GM12878 (cell line): ENCODE measurements around the gene KLLN. TPM values are rescaled to one million over a fixed set of nuclear protein-coding genes. Genes with fewer than 3 reads are reported as not detected.
A peak's percentile ranks its signal among the peaks of the same experiment; 100 is the strongest.

Source experiments
- ATAC-seq: fragments of 200-7000 bp; cut with Tn5 transposase; 3 replicates; pipeline ENCODE4 v1.9.1; 2020; ENCODE audit warnings: mild to moderate bottlenecking, moderate library complexity
- BruUV-seq: library from RNA; stranded (reverse); fragments of 400-500 nt; replicated peaks from 2 replicates; lab custom pipeline; 2021; lab: Mats Ljungman, UMichigan
- CTCF ChIA-PET: fragments of 300-600 bp; sonication (Branson Sonifier 250); formaldehyde crosslinking; extraction: SDS; loops from one replicate; lab custom pipeline; 2021; ENCODE audit warnings: inconsistent platforms; lab: Yijun Ruan, JAX
- POLR2A ChIA-PET: fragments of 350-600 bp; formaldehyde crosslinking; extraction: SDS; loops from one replicate; lab custom pipeline; 2021; ENCODE audit warnings: inconsistent platforms; lab: Charles Lee
- RAD21 ChIA-PET: fragments of 300-600 bp; sonication (Branson Sonifier 250); formaldehyde crosslinking; loops from one replicate; lab custom pipeline; 2023; ENCODE audit warnings: antibody characterized with exemption; ENCODE audit not compliant: unreplicated experiment; lab: Charles Lee
- SMC1A ChIA-PET: fragments of 300-600 bp; sonication (Branson Sonifier 250); formaldehyde crosslinking; loops from one replicate; lab custom pipeline; 2023; ENCODE audit not compliant: unreplicated experiment, uncharacterized antibody; lab: Charles Lee
- DNase-seq: peaks from one replicate; pipeline ENCODE4 v3.0.0-alpha.2; 2011; ENCODE audit warnings: low read depth, low spot score
- FAIRE-seq: peaks from 3 replicates; lab custom pipeline; 2011; peaks lifted over from hg19 to GRCh38; lab: Jason Lieb, UNC
- H2AFZ ChIP-seq: 2 replicates; pipeline ENCODE4 v1.6.0; 2011; ENCODE audit warnings: low read depth, low read length, control low read depth; ENCODE audit not compliant: control insufficient read depth
- H3K27ac ChIP-seq: 2 replicates; pipeline ENCODE4 v1.5.1; 2011; ENCODE audit warnings: control low read depth; ENCODE audit not compliant: control insufficient read depth, insufficient read depth
- H3K27me3 ChIP-seq, 2 experiments: replicated peaks in 1 of 2; 2 replicates each; pipeline versions ENCODE4 v1.6.0 to v1.6.1; 2011; ENCODE audit warnings: low read length in 1 of 2; ENCODE audit not compliant: control insufficient read depth in 2 of 2, insufficient read depth in 2 of 2
- H3K36me3 ChIP-seq, 2 experiments: 2 replicates each; pipeline ENCODE4 v1.5.1; 2011; ENCODE audit warnings: low read length in 1 of 2; ENCODE audit not compliant: control insufficient read depth in 2 of 2, insufficient read depth in 2 of 2
- H3K4me1 ChIP-seq: 2 replicates; pipeline ENCODE4 v1.6.1; 2011; ENCODE audit warnings: mild to moderate bottlenecking, low read length, moderate library complexity, mixed read lengths; ENCODE audit not compliant: control insufficient read depth, insufficient read depth
- H3K4me2 ChIP-seq: 2 replicates; pipeline ENCODE4 v1.6.0; 2011; ENCODE audit warnings: control low read depth; ENCODE audit not compliant: control insufficient read depth, insufficient read depth
- H3K4me3 ChIP-seq: fragments of 200-600 bp; sonication (generic); 2 replicates; pipeline ENCODE4 v1.5.1; 2016
- H3K79me2 ChIP-seq: 2 replicates; pipeline ENCODE4 v1.6.0; 2011; ENCODE audit warnings: low read length; ENCODE audit not compliant: control insufficient read depth, insufficient read depth
- H3K9ac ChIP-seq: 2 replicates; pipeline ENCODE4 v1.8.0; 2011; ENCODE audit warnings: low read length, control low read depth, mixed read lengths; ENCODE audit not compliant: control insufficient read depth, insufficient read depth
- H3K9me3 ChIP-seq: replicated peaks from 3 replicates; pipeline ENCODE4 v1.5.1; 2011; ENCODE audit warnings: mild to moderate bottlenecking, low read length; ENCODE audit not compliant: control insufficient read depth, insufficient read depth
- H4K20me1 ChIP-seq: 2 replicates; pipeline ENCODE4 v1.6.0; 2011; ENCODE audit not compliant: control insufficient read depth, insufficient read depth
- CEBPZ ChIP-seq: fragments of 150-350 bp; IDR thresholded peaks from 2 replicates; pipeline ENCODE4 v1.6.1; 2016; ENCODE audit warnings: low read depth, low read length
- CHD1 ChIP-seq: IDR thresholded peaks from 2 replicates; pipeline ENCODE4 v1.6.1; 2012; ENCODE audit warnings: low read depth, low read length, improper control_type of control experiment
- CREM ChIP-seq: IDR thresholded peaks from 2 replicates; pipeline ENCODE4 v1.6.1; 2014; ENCODE audit warnings: antibody characterized with exemption, low read depth
- DPF2 ChIP-seq: fragments of 450-650 bp; IDR thresholded peaks from 2 replicates; pipeline ENCODE4 v1.6.1; 2017; ENCODE audit warnings: mild to moderate bottlenecking
- EGR1 ChIP-seq, 2 experiments: IDR thresholded peaks; 1 replicate in 1 of 2; 2 replicates in 1 of 2; pipeline ENCODE4 v1.6.1; 2011 to 2012; ENCODE audit warnings: low read depth in 2 of 2, low read length in 2 of 2, borderline replicate concordance in 1 of 2, mild to moderate bottlenecking in 1 of 2, moderate library complexity in 1 of 2
- EP300 ChIP-seq, 2 experiments: fragments of 150-350 bp in 1 of 2; IDR thresholded peaks; 2 replicates each; pipeline ENCODE4 v1.6.1; 2011 to 2012; ENCODE audit warnings: low read depth in 2 of 2, low read length in 2 of 2, borderline replicate concordance in 1 of 2, improper control_type of control experiment in 1 of 2, inconsistent platforms in 1 of 2; ENCODE audit not compliant: control insufficient read depth in 1 of 2
- ETV6 ChIP-seq, 2 experiments: fragments of 450-650 bp in 1 of 2; IDR thresholded peaks in 1 of 2; conservative IDR thresholded peaks in 1 of 2; 2 replicates each; pipeline ENCODE4 v1.6.1; 2014; ENCODE audit warnings: antibody characterized with exemption in 1 of 2, borderline replicate concordance in 1 of 2, low read depth in 1 of 2, mild to moderate bottlenecking in 1 of 2, moderate library complexity in 1 of 2
- FOXK2 ChIP-seq: fragments of 450-650 bp; IDR thresholded peaks from 2 replicates; pipeline ENCODE4 v1.6.1; 2017; ENCODE audit warnings: mild to moderate bottlenecking, moderate library complexity
- HDAC6 ChIP-seq: fragments of 200-600 bp; sonication (generic); IDR thresholded peaks from one replicate; pipeline ENCODE4 v1.8.0; 2017; ENCODE audit warnings: antibody characterized with exemption; ENCODE audit not compliant: unreplicated experiment
- MEF2A ChIP-seq: IDR thresholded peaks from 2 replicates; pipeline ENCODE4 v1.6.1; 2011; ENCODE audit warnings: low read depth, mild to moderate bottlenecking, low read length, moderate library complexity; ENCODE audit not compliant: insufficient read depth
- RCOR1 ChIP-seq: conservative IDR thresholded peaks from 2 replicates; pipeline ENCODE4 v1.6.1; 2012; ENCODE audit warnings: low read depth, low read length, improper control_type of control experiment
- RFX5 ChIP-seq: IDR thresholded peaks from 2 replicates; pipeline ENCODE4 v1.6.1; 2011; ENCODE audit warnings: low read depth, low read length, improper control_type of control experiment
- SREBF2 ChIP-seq: IDR thresholded peaks from 2 replicates; pipeline ENCODE4 v1.6.1; 2012; ENCODE audit warnings: mild to moderate bottlenecking, low read length
- WRNIP1 ChIP-seq: IDR thresholded peaks from 2 replicates; pipeline ENCODE4 v1.6.1; 2011; ENCODE audit warnings: low read depth, low read length, improper control_type of control experiment, borderline replicate concordance
- WGBS: methylation state at CpG from one replicate; pipeline ENCODE4 v1.1.6; 2016; ENCODE audit warnings: low lambda C conversion rate; ENCODE audit not compliant: insufficient replicate concordance, insufficient coverage; ENCODE audit errors: missing lambda C conversion rate; 5-methylcytosine and 5-hydroxymethylcytosine counted together
- in situ Hi-C: fragments of 300-500 bp; cut with MboI; formaldehyde crosslinking; loops from 9 replicates; pipeline ENCODE4 v1.14.3; 2018; ENCODE audit warnings: mixed read lengths
- intact Hi-C: fragments of 100-400 bp; cut with micrococcal nuclease; formaldehyde crosslinking; loops from one replicate; pipeline ENCODE4 v1.14.2; 2022; ENCODE audit not compliant: unreplicated experiment
- polyA plus RNA-seq, 11 experiments: library from polyadenylated mRNA; depleted of rRNA in 4 of 11; unstranded in 6 of 11; stranded (reverse) in 5 of 11; fragments of >200 nt; fragmentation: Nextera tagmentation in 4 of 11; fragmentation: Illumina TruSeq in 1 of 11; extraction: Ambion mirVana in 4 of 11; extraction: Trizol in 1 of 11; gene quantifications; 1 replicate in 1 of 11; 2 replicates in 10 of 11; pipeline versions ENCODE4 v1.2.1 to v1.2.3, GENCODE V29; 2011 to 2016; ENCODE audit warnings: inconsistent platforms in 2 of 11, missing spikeins in 2 of 11, low read depth in 1 of 11
- total RNA-seq, 4 experiments: library from RNA; depleted of rRNA in 3 of 4; stranded (reverse); fragments of >200 nt in 3 of 4; fragmentation: Illumina TruSeq in 1 of 4; extraction: Trizol in 1 of 4; gene quantifications; 2 replicates each; pipeline versions ENCODE4 v1.2.1 to v1.2.3, GENCODE V29; 2013 to 2021

Gene KLLN
- total and polyA plus RNA-seq, 10 of the 15 experiments (the other 5 are each of a cell fraction or from before 2014, with no cell fraction given) = 0.87 to 2.2 (median 1.7) TPM

GRCh38 chr10:87872828-87873227, 9.5 kb upstream of the KLLN start:
- ChIA-PET SMC1A (interaction anchor here (0.8 to 4.0 kb wide), 10 partner anchors 10 to 241 kb away, joined by 3 to 12 read pairs (median 4); no protein-coding TSS in a partner anchor), RAD21 (interaction anchor here (1.2 to 4.1 kb wide), 5 partner anchors 10 to 512 kb away, joined by 3 to 18 read pairs (median 6); no protein-coding TSS in a partner anchor), POLR2A (interaction anchor here (2.5 kb wide), 1 partner anchor 10 kb away, joined by 12 read pairs; the partner anchor contains the start of genes KLLN and PTEN), CTCF (interaction anchor here (1.0 to 1.5 kb wide), 4 partner anchors 10 to 195 kb away, joined by 3 to 5 read pairs (median 4); no protein-coding TSS in a partner anchor)
- intact Hi-C loops = no loop called here
- peak overlapping the region; percentile 61 for H3K4me3 ChIP-seq
- no peak overlapping the region for H3K27ac ChIP-seq
- H3K36me3 ChIP-seq = peaks cover 0 to 16% of the 10 kb centered on the region in 2 experiments; a peak in 2 of 4 replicates
- ATAC-seq = peak; percentile 8
- WGBS = 98% methylated on average over 6 of the region's 6 CpGs
- no peak for FAIRE-seq
- BruUV-seq = no TSS peak
- no peak for DNase-seq
- TF ChIP-seq CREM (no peak), MEF2A (no peak), CHD1 (no peak), ETV6 (conservative IDR thresholded peaks at IDR 0.05 in 1 of 2, IDR thresholded peaks at IDR 0.05 in 1 of 2; ENCODE audit: borderline replicate concordance in 1 of 2, low read depth in 1 of 2) (no peak), EP300 (IDR thresholded peaks at IDR 0.05; ENCODE audit: borderline replicate concordance in 1 of 2, control insufficient read depth in 1 of 2, low read depth in 2 of 2, low read length in 2 of 2) (no peak), HDAC6 (no peak), RCOR1 (no peak), RFX5 (no peak), SREBF2 (no peak), CEBPZ (no peak), DPF2 (no peak), FOXK2 (no peak), EGR1 (IDR thresholded peaks at IDR 0.05; ENCODE audit: borderline replicate concordance in 1 of 2, low read depth in 2 of 2, low read length in 2 of 2) (no peak), WRNIP1 (no peak)
- no peaks in the 10 kb centered on the region for H3K4me1 ChIP-seq
- no peak overlapping the region for H3K9ac ChIP-seq
- H3K79me2 ChIP-seq = peaks cover 100% of the 10 kb centered on the region
- H3K4me2 ChIP-seq = peak overlapping the region; percentile 60
- H2AFZ ChIP-seq = no peak overlapping the region
- no peaks in the 10 kb centered on the region for H3K27me3 ChIP-seq
- H3K9me3 ChIP-seq = no peaks in the 10 kb centered on the region; the same call in 2 of the 3 replicates
- in situ Hi-C loops = no loop called here
- H4K20me1 ChIP-seq = no peaks in the 10 kb centered on the region; the same call in 1 of the 2 replicates
